Measurements from ENCODE around the gene SEC16A. TPM values are rescaled to one million over a fixed set of nuclear protein-coding genes. Genes with fewer than 3 reads are reported as not detected.
A peak's percentile ranks its signal among the peaks of the same experiment; 100 is the strongest.

SEC16A gene, protein sequence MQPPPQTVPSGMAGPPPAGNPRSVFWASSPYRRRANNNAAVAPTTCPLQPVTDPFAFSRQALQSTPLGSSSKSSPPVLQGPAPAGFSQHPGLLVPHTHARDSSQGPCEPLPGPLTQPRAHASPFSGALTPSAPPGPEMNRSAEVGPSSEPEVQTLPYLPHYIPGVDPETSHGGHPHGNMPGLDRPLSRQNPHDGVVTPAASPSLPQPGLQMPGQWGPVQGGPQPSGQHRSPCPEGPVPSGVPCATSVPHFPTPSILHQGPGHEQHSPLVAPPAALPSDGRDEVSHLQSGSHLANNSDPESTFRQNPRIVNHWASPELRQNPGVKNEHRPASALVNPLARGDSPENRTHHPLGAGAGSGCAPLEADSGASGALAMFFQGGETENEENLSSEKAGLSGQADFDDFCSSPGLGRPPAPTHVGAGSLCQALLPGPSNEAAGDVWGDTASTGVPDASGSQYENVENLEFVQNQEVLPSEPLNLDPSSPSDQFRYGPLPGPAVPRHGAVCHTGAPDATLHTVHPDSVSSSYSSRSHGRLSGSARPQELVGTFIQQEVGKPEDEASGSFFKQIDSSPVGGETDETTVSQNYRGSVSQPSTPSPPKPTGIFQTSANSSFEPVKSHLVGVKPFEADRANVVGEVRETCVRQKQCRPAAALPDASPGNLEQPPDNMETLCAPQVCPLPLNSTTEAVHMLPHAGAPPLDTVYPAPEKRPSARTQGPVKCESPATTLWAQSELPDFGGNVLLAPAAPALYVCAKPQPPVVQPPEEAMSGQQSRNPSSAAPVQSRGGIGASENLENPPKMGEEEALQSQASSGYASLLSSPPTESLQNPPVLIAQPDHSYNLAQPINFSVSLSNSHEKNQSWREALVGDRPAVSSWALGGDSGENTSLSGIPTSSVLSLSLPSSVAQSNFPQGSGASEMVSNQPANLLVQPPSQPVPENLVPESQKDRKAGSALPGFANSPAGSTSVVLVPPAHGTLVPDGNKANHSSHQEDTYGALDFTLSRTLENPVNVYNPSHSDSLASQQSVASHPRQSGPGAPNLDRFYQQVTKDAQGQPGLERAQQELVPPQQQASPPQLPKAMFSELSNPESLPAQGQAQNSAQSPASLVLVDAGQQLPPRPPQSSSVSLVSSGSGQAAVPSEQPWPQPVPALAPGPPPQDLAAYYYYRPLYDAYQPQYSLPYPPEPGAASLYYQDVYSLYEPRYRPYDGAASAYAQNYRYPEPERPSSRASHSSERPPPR (N-terminal part only)
- total RNA-seq, result 10 to 100 TPM; 21.8 to 59.1 (median 35.0) TPM

DNA sequence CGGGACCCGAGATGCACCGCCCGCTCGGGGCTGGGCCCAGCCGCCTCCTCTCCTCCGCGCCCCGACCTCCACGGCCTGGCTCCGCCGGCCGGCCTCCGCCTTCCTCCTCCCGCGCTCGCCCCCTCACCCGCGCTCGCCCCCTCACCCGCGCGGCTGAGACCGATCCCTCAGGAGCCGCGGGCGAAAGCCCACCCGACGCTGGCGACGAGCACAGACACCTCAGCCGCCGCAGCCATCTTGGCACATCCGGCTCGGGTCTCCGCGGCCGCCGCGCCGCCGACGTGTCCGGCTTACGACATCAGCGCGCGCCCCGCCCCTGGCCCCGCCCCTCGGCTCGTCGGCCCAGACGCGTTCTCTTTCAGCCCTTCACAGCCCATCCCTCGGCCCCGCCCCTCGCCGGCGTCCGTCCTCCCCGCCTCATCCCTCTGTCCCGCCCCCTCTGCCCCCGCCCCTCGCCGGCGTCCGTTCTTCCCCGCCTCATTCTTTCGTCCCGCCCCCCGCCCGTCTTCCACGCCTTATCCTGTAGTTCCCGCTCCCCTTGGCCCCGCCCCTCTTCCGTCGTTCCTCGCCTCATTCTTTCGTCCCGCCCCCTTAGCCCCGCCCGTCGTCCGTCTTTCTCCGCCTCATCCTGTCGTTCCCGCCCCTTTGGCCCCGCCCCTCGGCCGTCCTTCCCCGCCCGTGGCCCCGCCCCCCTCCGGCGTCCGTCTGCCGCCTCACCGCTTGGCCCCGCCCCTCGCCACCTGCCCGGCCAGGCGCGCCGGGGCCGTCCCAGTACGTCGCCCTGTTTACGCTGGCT is at the start of gene SEC16A:
Gene SEC16A (minus strand): TSS at position 248 of the 796 bp plus-strand sequence. CDS start 5,425 bp downstream, outside the sequence.
- H3K4me1 ChIP-seq (replicated peaks in 1 of 2), result peaks cover 21 to 29% of the 10 kb centered on the region in 2 donors
- peak; percentile 57 to 75 (median 62) for ATAC-seq (replicated peaks in 6 of 8)
- 0% methylated on average over 8 of the region's 109 CpGs; no CpG with 5 or more reads in 9 of the 10 experiments for WGBS, 10 experiments
- H3K27ac ChIP-seq, result peak within 1 kb of the TSS; percentile 100
- H3K4me3 ChIP-seq, result peak within 1 kb of the TSS; percentile 86 to 99 (median 93)
- in situ Hi-C loops (cut with MboI; ENCODE audit: low pct_unique_long_range_greater_than_20kb in 2 of 9, low sequenced_read_pairs in 9 of 9, unreplicated experiment in 9 of 9), result loop anchor here in 3 of 9 experiments (10.0 to 25.0 kb wide), 2 partner anchors 152 to 154 kb away; no protein-coding TSS in a partner anchor

- peak overlapping the region in 1 of 2 donors; percentile 44 for H3K27ac ChIP-seq
- in situ Hi-C loops (cut with MboI; ENCODE audit: low pct_unique_long_range_greater_than_20kb in 2 of 9, low sequenced_read_pairs in 9 of 9, unreplicated experiment in 9 of 9), result no loop called here
- ATAC-seq (replicated peaks in 6 of 8), result peak in 4 of 8 experiments; percentile 5 to 89 (median 84)
- 0 to 100% (median 83%) methylated on average over 2 to 9 of the region's 39 CpGs; no CpG with 5 or more reads in 6 of the 10 experiments for WGBS, 10 experiments
- H3K4me3 ChIP-seq, result no peak overlapping the region
- peaks cover 72 to 81% of the 10 kb centered on the region in 2 donors for H3K4me1 ChIP-seq (replicated peaks in 1 of 2)
Measured at GRCh38 chr9:136531904-136532798, 49.3 kb upstream of the SEC16A start.

- Histone ChIP-seq H3K27ac (no peak overlapping the region), H3K4me3 (no peak overlapping the region), H3K4me1 (replicated peaks in 1 of 2) (peaks cover 80 to 84% of the 10 kb centered on the region in 2 donors)
- 80 to 95% (median 87%) methylated on average over 1 to 4 of the region's 37 CpGs; no CpG with 5 or more reads in 6 of the 10 experiments for WGBS, 10 experiments
- ATAC-seq (replicated peaks in 6 of 8), result no peak
- in situ Hi-C loops (cut with MboI; ENCODE audit: low pct_unique_long_range_greater_than_20kb in 2 of 9, low sequenced_read_pairs in 9 of 9, unreplicated experiment in 9 of 9), result no loop called here
Measured at GRCh38 chr9:136531186-136531903, 48.5 kb upstream of the SEC16A start.

- Histone ChIP-seq H3K4me3 (no peak overlapping the region), H3K4me1 (replicated peaks in 1 of 2) (peaks cover 87 to 88% of the 10 kb centered on the region in 2 donors), H3K27ac (peak overlapping the region in 1 of 2 donors; percentile 45)
- WGBS, 10 experiments, result 0 to 70% methylated on average over 1 to 2 of the region's 20 CpGs; no CpG with 5 or more reads in 8 of the 10 experiments
- no peak for ATAC-seq (replicated peaks in 6 of 8)
- in situ Hi-C loops (cut with MboI; ENCODE audit: low pct_unique_long_range_greater_than_20kb in 2 of 9, low sequenced_read_pairs in 9 of 9, unreplicated experiment in 9 of 9), result no loop called here
Measured at GRCh38 chr9:136530461-136531089, 47.7 kb upstream of the SEC16A start.

- Histone ChIP-seq H3K4me3 (no peak overlapping the region), H3K4me1 (replicated peaks in 1 of 2) (peaks cover 89 to 90% of the 10 kb centered on the region in 2 donors), H3K27ac (peak overlapping the region in 1 of 2 donors; percentile 45)
- in situ Hi-C loops (cut with MboI; ENCODE audit: low pct_unique_long_range_greater_than_20kb in 2 of 9, low sequenced_read_pairs in 9 of 9, unreplicated experiment in 9 of 9), result no loop called here
- ATAC-seq (replicated peaks in 6 of 8), result no peak
- WGBS, 10 experiments, result 50 to 100% (median 80%) methylated on average over 1 to 8 of the region's 40 CpGs; no CpG with 5 or more reads in 5 of the 10 experiments
Measured at GRCh38 chr9:136529516-136530460, 46.9 kb upstream of the SEC16A start.

- H3K4me1 ChIP-seq (replicated peaks in 1 of 2), result peaks cover 83 to 84% of the 10 kb centered on the region in 2 donors
- no peak for ATAC-seq (replicated peaks in 6 of 8)
- in situ Hi-C loops (cut with MboI; ENCODE audit: low pct_unique_long_range_greater_than_20kb in 2 of 9, low sequenced_read_pairs in 9 of 9, unreplicated experiment in 9 of 9), result no loop called here
- H3K27ac ChIP-seq, result peak overlapping the region in 1 of 2 donors; percentile 45
- 87% methylated on average over 3 of the region's 12 CpGs; no CpG with 5 or more reads in 9 of the 10 experiments for WGBS, 10 experiments
- H3K4me3 ChIP-seq, result no peak overlapping the region
Measured at GRCh38 chr9:136528716-136529341, 46.0 kb upstream of the SEC16A start.

DNA sequence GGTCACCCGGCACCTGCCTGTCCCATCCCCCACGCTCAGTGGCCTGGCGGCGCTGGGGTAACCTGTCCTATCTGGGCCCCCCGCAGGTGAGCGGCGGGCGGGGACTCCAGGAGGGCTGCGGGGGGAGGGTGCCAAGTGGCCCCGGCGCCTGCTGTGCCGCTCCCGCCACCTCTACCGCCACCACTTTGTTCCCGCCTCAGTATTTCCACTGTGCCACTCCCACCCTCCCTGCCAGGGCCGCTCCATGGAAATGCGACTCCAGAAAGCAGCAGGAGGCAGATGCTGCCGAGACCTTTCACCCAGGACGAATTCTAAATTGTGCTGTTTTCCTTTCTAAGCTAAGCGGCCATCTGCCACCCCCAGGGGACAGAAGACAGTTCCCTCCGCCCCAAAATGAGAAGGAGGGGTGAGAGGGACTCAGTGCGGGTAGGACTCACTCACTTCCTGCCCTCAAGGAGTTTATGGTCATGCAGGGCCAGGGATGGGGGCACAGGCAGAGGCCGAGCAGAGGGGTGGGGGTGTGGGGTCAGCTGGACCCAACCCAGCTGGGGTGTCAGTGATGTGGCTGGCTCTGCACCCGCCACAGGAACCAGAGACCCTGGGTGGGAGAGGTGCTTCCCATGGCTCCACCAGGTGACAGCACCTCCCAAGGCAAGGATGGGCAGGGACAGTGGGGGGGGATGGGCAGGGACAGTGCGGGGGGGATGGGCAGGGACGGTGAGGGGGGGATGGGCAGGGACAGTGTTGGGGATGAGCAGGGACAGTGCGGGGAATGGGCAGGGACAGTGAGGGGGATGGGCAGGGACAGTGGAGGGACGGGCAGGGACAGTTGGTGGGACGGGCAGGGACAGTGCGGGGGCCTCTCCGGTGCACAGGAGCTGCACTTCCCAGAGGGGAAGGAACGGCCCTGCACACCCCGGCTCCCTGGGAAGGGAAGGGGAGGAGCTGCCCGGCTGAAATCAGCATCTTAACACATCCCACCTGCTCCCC is 45.2 kb upstream of the SEC16A start:
- Histone ChIP-seq H3K27ac (peak overlapping the region; percentile 77), H3K4me1 (replicated peaks in 1 of 2) (peaks cover 77% of the 10 kb centered on the region in 2 donors), H3K4me3 (no peak overlapping the region)
- peak in 3 of 8 experiments; percentile 8 to 36 (median 24) for ATAC-seq (replicated peaks in 6 of 8)
- in situ Hi-C loops (cut with MboI; ENCODE audit: low pct_unique_long_range_greater_than_20kb in 2 of 9, low sequenced_read_pairs in 9 of 9, unreplicated experiment in 9 of 9), result no loop called here
- 32 to 90% methylated on average over 2 to 3 of the region's 34 CpGs; no CpG with 5 or more reads in 8 of the 10 experiments for WGBS, 10 experiments

GRCh38 chr9:136527131-136527530 is 44.3 kb upstream of the SEC16A start:
- peak overlapping the region; percentile 77 for H3K27ac ChIP-seq
- in situ Hi-C loops (cut with MboI; ENCODE audit: low pct_unique_long_range_greater_than_20kb in 2 of 9, low sequenced_read_pairs in 9 of 9, unreplicated experiment in 9 of 9), result no loop called here
- peak in 5 of 8 experiments; percentile 10 to 32 (median 26) for ATAC-seq (replicated peaks in 6 of 8)
- no peak overlapping the region for H3K4me3 ChIP-seq
- H3K4me1 ChIP-seq (replicated peaks in 1 of 2), result peaks cover 69 to 70% of the 10 kb centered on the region in 2 donors
- 75 to 93% methylated on average over 2 to 3 of the region's 20 CpGs; no CpG with 5 or more reads in 8 of the 10 experiments for WGBS, 10 experiments

All from motor neuron (in vitro differentiated cells).